Lower lobe of right lung (tissue), 2 donors: ENCODE measurements around the gene ANKEF1. TPM values are rescaled to one million over a fixed set of nuclear protein-coding genes. Genes with fewer than 3 reads are reported as not detected.

Experiments used
- ATAC-seq, 2 donors: fragments of 200-7000 bp; cut with Tn5 transposase; one replicate each; pipeline ENCODE4 v1.9.1; 2020 to 2022; ENCODE audit warnings: mild to moderate bottlenecking in 2 of 2, moderate library complexity in 2 of 2
- DNase-seq: peaks from one replicate; pipeline ENCODE4 v3.0.0-alpha.2; 2020
- H3K27ac ChIP-seq: fragments of 200-600 bp; one replicate; pipeline ENCODE4 v1.8.0; 2022
- H3K27me3 ChIP-seq: fragments of 200-600 bp; one replicate; pipeline ENCODE4 v1.8.0; 2022; ENCODE audit warnings: low read depth
- H3K36me3 ChIP-seq: fragments of 200-600 bp; one replicate; pipeline ENCODE4 v1.8.0; 2022; ENCODE audit warnings: mild to moderate bottlenecking
- H3K4me1 ChIP-seq: fragments of 200-600 bp; one replicate; pipeline ENCODE4 v1.8.0; 2022
- H3K4me3 ChIP-seq: fragments of 200-600 bp; one replicate; pipeline ENCODE4 v1.8.0; 2022; ENCODE audit warnings: mild to moderate bottlenecking
- H3K9me3 ChIP-seq: fragments of 200-600 bp; one replicate; pipeline ENCODE4 v1.8.0; 2022
- intact Hi-C: fragments of 100-400 bp; cut with DNase I; formaldehyde crosslinking; loops from one replicate; pipeline ENCODE4 v1.11.0; 2022
- total RNA-seq: library from RNA; stranded (reverse); fragmentation: NEBNext Ultra II Directional; extraction: Animal tissue kit (Norgen Biotek cat#: 25700); gene quantifications from one replicate; pipeline ENCODE4 v1.2.1, GENCODE V29; 2021
- TF ChIP-seq, protein P1 (sequence below): fragments of 200-600 bp; IDR thresholded peaks from one replicate; pipeline ENCODE4 v1.8.0; 2022; ENCODE audit warnings: antibody characterized with exemption, mild to moderate bottlenecking
- donor health status: DM: no; HTN: yes; CAD: no; lungs with severe emphysema.

The ANKEF1 gene
- total RNA-seq, 1 donor from 2014 or later, result 3.8 TPM

DNA sequence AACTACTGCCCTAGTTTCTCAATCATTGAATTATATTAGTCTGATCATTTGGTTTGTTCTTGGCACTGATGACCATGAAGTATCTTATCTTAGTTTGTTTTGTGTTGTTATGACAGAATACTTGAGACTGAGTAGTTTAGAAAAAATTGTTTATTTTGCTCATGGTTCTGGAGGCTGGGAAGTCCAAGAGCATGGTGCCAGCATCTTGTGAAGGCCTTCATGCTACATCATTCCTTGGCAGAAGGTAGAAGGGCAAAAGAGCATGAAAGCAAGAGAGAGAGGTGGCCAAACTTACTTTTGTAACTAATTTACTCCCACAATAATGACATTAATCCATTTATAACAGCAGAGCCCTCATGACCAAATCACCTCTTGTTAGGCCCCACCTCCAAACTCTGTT is 40.1 kb upstream of the ANKEF1 start:
- Histone ChIP-seq H3K4me3 (no peak overlapping the region), H3K27ac (no peak overlapping the region), H3K9me3 (peaks cover 7% of the 10 kb centered on the region), H3K27me3 (no peaks in the 10 kb centered on the region), H3K36me3 (no peaks in the 10 kb centered on the region), H3K4me1 (no peaks in the 10 kb centered on the region)
- TF ChIP-seq, protein P1, sequence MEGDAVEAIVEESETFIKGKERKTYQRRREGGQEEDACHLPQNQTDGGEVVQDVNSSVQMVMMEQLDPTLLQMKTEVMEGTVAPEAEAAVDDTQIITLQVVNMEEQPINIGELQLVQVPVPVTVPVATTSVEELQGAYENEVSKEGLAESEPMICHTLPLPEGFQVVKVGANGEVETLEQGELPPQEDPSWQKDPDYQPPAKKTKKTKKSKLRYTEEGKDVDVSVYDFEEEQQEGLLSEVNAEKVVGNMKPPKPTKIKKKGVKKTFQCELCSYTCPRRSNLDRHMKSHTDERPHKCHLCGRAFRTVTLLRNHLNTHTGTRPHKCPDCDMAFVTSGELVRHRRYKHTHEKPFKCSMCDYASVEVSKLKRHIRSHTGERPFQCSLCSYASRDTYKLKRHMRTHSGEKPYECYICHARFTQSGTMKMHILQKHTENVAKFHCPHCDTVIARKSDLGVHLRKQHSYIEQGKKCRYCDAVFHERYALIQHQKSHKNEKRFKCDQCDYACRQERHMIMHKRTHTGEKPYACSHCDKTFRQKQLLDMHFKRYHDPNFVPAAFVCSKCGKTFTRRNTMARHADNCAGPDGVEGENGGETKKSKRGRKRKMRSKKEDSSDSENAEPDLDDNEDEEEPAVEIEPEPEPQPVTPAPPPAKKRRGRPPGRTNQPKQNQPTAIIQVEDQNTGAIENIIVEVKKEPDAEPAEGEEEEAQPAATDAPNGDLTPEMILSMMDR, result no peak
- intact Hi-C loops, result no loop called here
- no peak for ATAC-seq
- no peak for DNase-seq

DNA sequence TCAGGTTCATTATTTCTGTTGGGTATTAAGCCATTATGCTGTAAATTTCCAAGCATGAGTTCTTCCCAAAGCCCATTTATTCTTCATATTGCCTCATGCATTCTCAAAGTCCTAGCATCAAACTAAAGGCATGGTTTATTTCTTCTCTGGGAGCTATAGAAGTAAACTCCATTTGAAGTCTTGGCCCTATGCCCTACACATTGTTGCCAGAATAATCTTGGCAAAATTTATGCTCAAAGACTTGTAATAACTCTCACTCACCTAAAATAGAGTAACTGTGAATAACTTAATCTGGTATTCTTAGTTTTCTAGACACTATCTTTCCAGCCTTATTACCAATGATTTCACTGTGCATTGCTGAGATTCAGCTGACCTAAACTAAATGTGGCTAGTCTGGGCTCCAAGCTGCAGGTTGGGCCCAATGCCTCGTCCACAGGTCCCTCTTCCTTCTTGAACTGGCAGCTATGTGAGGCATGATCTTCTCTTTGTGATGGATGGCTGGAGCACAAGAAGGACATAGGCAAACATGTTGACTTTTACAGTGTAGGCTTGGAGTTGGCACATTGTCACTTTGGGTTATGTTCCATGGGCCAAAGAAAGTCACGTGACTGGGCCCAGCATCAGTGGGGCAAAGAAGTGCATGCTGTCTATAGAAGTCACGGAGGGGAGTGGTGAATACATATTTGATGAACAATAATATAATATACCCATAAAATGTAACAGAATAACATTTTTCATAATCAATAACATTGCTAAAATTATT is 39.1 kb upstream of the ANKEF1 start:
- peaks cover 7% of the 10 kb centered on the region for H3K9me3 ChIP-seq
- no peaks in the 10 kb centered on the region for H3K4me1 ChIP-seq
- no peak overlapping the region for H3K4me3 ChIP-seq
- ATAC-seq, result no peak
- H3K27me3 ChIP-seq, result no peaks in the 10 kb centered on the region
- no peak for DNase-seq
- TF ChIP-seq, protein P1, result no peak
- H3K36me3 ChIP-seq, result no peaks in the 10 kb centered on the region
- H3K27ac ChIP-seq, result no peak overlapping the region
- intact Hi-C loops, result no loop called here

DNA sequence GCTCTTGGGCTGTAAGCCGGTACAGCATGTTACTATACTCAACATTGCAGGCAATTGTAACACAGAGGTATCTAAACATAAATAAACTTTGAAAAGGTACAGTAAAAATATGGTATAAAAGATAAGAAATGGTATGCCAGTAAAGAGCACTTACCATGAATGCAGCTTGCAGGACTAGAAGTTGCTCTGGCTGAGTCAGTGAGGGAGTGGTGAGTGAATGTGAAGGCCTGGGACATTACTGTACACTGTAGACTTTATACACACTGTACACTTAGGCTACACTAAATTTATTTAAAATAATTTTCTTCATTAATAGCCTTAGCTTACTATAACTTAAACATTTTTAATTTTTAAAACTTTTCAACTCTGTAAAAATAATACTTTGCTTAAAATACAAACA is 37.8 kb upstream of the ANKEF1 start:
- no peaks in the 10 kb centered on the region for H3K27me3 ChIP-seq
- intact Hi-C loops, result no loop called here
- no peak overlapping the region for H3K4me3 ChIP-seq
- H3K4me1 ChIP-seq, result no peaks in the 10 kb centered on the region
- H3K36me3 ChIP-seq, result no peaks in the 10 kb centered on the region
- TF ChIP-seq, protein P1, result no peak
- H3K9me3 ChIP-seq, result peaks cover 7% of the 10 kb centered on the region
- no peak overlapping the region for H3K27ac ChIP-seq
- no peak for ATAC-seq
- no peak for DNase-seq

DNA sequence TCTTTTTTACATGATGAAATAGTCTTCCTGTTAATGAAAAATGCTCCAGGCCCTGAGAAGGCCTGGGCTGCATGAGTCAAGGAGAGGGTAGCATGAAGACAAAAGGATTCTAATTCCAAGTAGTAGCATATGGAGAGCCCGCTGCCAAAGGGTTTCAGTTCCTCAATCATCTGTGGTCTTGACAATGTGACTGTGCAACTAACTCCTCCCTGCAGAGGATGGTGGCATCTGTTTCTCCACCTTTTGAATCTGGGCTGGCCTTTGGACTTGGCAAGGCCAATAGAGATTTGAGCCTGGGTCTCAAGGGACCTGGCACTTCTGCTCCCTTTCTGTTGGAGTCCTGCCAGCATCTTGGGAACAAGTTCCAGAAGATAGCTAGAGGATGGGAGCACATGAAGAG is 35.1 kb upstream of the ANKEF1 start:
- Histone ChIP-seq H3K4me3 (no peak overlapping the region), H3K4me1 (no peaks in the 10 kb centered on the region), H3K27me3 (no peaks in the 10 kb centered on the region), H3K9me3 (peaks cover 4% of the 10 kb centered on the region), H3K27ac (no peak overlapping the region), H3K36me3 (no peaks in the 10 kb centered on the region)
- DNase-seq (no peak), ATAC-seq (peak; percentile 64 to 80)
- intact Hi-C loops, result no loop called here
- TF ChIP-seq, protein P1, result no peak

DNA sequence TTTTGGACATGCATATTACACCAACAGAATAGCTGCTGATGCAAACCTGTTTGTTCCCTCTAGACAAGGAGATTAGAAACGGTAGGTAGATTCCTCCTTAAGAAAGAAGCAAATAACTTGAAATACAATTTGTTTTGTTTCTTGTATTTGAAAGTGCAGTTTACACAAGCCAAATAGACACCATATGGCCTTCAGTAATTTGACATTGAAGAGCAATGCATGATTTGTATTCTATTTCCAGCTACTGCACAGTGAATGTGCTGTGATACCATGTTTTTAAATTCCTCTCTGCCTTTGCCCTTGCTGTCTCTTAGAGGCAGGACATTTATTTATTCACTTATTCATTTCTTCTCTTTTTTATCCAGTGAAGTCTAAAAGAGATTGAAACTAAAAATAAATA is 31.9 kb upstream of the ANKEF1 start:
- ATAC-seq, result no peak
- intact Hi-C loops, result no loop called here

More for the DNA sequence above, 31.9 kb upstream of the ANKEF1 start:
- H3K36me3 ChIP-seq, result no peaks in the 10 kb centered on the region
- H3K27ac ChIP-seq, result no peak overlapping the region
- no peaks in the 10 kb centered on the region for H3K4me1 ChIP-seq
- no peaks in the 10 kb centered on the region for H3K27me3 ChIP-seq
- no peak overlapping the region for H3K4me3 ChIP-seq
- no peaks in the 10 kb centered on the region for H3K9me3 ChIP-seq
- DNase-seq, result no peak
- TF ChIP-seq, protein P1, result no peak
